ENCODE measurements around the gene OR7C1.
"Not testable (repeated sequence)": the region's sequence is repeated elsewhere in the genome, so short reads cannot be mapped to it uniquely, and the experiment has no call there.

Gene OR7C1

GRCh38 chr19:14835011-14835410 is at the start of gene OR7C1, which contains the start of gene OR7A5:
Gene OR7C1 (minus strand): TSS chr19:14835185. CDS start chr19:14800136, 35,049 bp downstream.
Gene OR7A5 (minus strand): TSS chr19:14835185. CDS start chr19:14828241, 6,944 bp downstream.
- no peak for DNase-seq

GRCh38 chr19:14871619-14872230 is 36.7 kb upstream of the OR7C1 start:
- no peak for DNase-seq

GRCh38 chr19:14868497-14868896 is 33.5 kb upstream of the OR7C1 start:
- no peak for DNase-seq

- no peak for DNase-seq
These were observed 13.8 kb upstream of the OR7C1 start, which contains the start of gene OR7A10 for GRCh38 chr19:14848822-14849221. Gene OR7A10 (minus strand): TSS chr19:14848922. CDS start chr19:14841877, 7,045 bp downstream.

- no peak for DNase-seq
These were observed 8.6 kb upstream of the OR7C1 start for GRCh38 chr19:14843578-14843977.

GRCh38 chr19:14843169-14843568 is 8.2 kb upstream of the OR7C1 start:
- DNase-seq: no peak

- no peak for DNase-seq
These were observed 5.2 kb upstream of the OR7C1 start for GRCh38 chr19:14840206-14840605.

- no peak for DNase-seq
These were observed 2.4 kb upstream of the OR7C1 start for GRCh38 chr19:14837391-14837790.

GRCh38 chr19:14830702-14831101 is 4.3 kb downstream of the OR7C1 start:
- no peak for DNase-seq

GRCh38 chr19:14826006-14826405 is 9.0 kb downstream of the OR7C1 start:
- DNase-seq: no peak

GRCh38 chr19:14821937-14822336 is 13.0 kb downstream of the OR7C1 start:
- no peak for DNase-seq

- DNase-seq: no peak
These were observed 16.4 kb downstream of the OR7C1 start for GRCh38 chr19:14818588-14818987.

- DNase-seq: no peak
These were observed 17.9 kb downstream of the OR7C1 start for GRCh38 chr19:14817052-14817451.

- no peak for DNase-seq
These were observed 19.9 kb downstream of the OR7C1 start for GRCh38 chr19:14814982-14815652.

GRCh38 chr19:14809272-14810057 is 25.5 kb downstream of the OR7C1 start:
- DNase-seq: no peak

- no peak for DNase-seq
These were observed 30.2 kb downstream of the OR7C1 start for GRCh38 chr19:14804765-14805164.

- DNase-seq: no peak
These were observed 36.2 kb downstream of the OR7C1 start for GRCh38 chr19:14798760-14799159.

GRCh38 chr19:14796021-14796420 is 39.0 kb downstream of the OR7C1 start:
- no peak for DNase-seq

- no peak for DNase-seq
These were observed 39.8 kb downstream of the OR7C1 start for GRCh38 chr19:14795078-14795721.

GRCh38 chr19:14792250-14792649 is 42.7 kb downstream of the OR7C1 start:
- not testable (repeated sequence) for DNase-seq

- no peak for DNase-seq
These were observed 48.5 kb downstream of the OR7C1 start for GRCh38 chr19:14786421-14786851.

GRCh38 chr19:14785102-14785793 is 49.7 kb downstream of the OR7C1 start:
- not testable (repeated sequence) for DNase-seq

Data from activated CD4-positive, alpha-beta T cell treated with anti-CD3 and anti-CD28 coated beads, Interleukin-2, amount 50 U/mL, for 4 hours (primary cell).